GM10266 (cell line): ENCODE measurements around the gene IRF1.
"Not testable (repeated sequence)": the region's sequence is repeated elsewhere in the genome, so short reads cannot be mapped to it uniquely, and the experiment has no call there.

Experiments used
- DNase-seq: peaks from one replicate; pipeline ENCODE4 v3.0.0; 2012; ENCODE audit errors: extremely low spot score
- CTCF ChIP-seq: IDR thresholded peaks from 2 replicates; pipeline ENCODE4 v1.5.1; 2012; ENCODE audit warnings: mild to moderate bottlenecking, low read depth; ENCODE audit not compliant: control insufficient read depth, insufficient read depth; ENCODE audit errors: missing control alignments

Gene IRF1

GRCh38 chr5:132485641-132486317 lies 4.8 kb downstream of the IRF1 start:
- TF ChIP-seq CTCF, result no peak
- DNase-seq, result no peak

- not testable (repeated sequence) for DNase-seq
Observed at GRCh38 chr5:132484876-132485640, 5.5 kb downstream of the IRF1 start.

GRCh38 chr5:132484391-132484725 lies 6.2 kb downstream of the IRF1 start:
- no peak for TF ChIP-seq CTCF
- DNase-seq, result no peak

- no peak for TF ChIP-seq CTCF
- DNase-seq, result no peak
Observed at GRCh38 chr5:132483661-132484390, 6.7 kb downstream of the IRF1 start.

- no peak for TF ChIP-seq CTCF
- no peak for DNase-seq
Observed at GRCh38 chr5:132483101-132483500, 7.5 kb downstream of the IRF1 start.

- no peak for TF ChIP-seq CTCF
- no peak for DNase-seq
Observed at GRCh38 chr5:132481596-132482211, 8.9 kb downstream of the IRF1 start.

- TF ChIP-seq CTCF, result no peak
- no peak for DNase-seq
Observed at GRCh38 chr5:132480893-132481595, 9.5 kb downstream of the IRF1 start.
